Right lung (tissue), 10 donors: ENCODE measurements around the gene MATN4. TPM values are rescaled to one million over a fixed set of nuclear protein-coding genes. Genes with fewer than 3 reads are reported as not detected.
"Not testable (repeated sequence)": the region's sequence is repeated elsewhere in the genome, so short reads cannot be mapped to it uniquely, and the experiment has no call there.

ENCODE experiments used
- DNase-seq, 2 donors: peaks; one replicate each; pipeline ENCODE4 v3.0.0-alpha.2; 2013
- long read RNA-seq, 8 donors: transcript quantifications; one replicate each; lab custom pipeline, GENCODE V29; 2026
- polyA plus RNA-seq, 5 donors: library from polyadenylated mRNA; unstranded; fragments of 120-200 nt; gene quantifications; one replicate each; pipeline versions ENCODE4 v1.2.1 to v1.2.3, GENCODE V29; 2013; ENCODE audit warnings: inconsistent platforms in 1 of 5, low replicate concordance in 1 of 5; ENCODE audit not compliant: insufficient read length in 5 of 5, insufficient read depth in 1 of 5

The MATN4 gene, protein sequence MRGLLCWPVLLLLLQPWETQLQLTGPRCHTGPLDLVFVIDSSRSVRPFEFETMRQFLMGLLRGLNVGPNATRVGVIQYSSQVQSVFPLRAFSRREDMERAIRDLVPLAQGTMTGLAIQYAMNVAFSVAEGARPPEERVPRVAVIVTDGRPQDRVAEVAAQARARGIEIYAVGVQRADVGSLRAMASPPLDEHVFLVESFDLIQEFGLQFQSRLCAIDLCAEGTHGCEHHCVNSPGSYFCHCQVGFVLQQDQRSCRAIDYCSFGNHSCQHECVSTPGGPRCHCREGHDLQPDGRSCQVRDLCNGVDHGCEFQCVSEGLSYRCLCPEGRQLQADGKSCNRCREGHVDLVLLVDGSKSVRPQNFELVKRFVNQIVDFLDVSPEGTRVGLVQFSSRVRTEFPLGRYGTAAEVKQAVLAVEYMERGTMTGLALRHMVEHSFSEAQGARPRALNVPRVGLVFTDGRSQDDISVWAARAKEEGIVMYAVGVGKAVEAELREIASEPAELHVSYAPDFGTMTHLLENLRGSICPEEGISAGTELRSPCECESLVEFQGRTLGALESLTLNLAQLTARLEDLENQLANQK
- under 1 TPM; 0.09 to 0.18 (median 0.14) TPM for polyA plus RNA-seq
- long read RNA-seq, donor 1: 0 reads
- long read RNA-seq, donor 2: 0 reads
- long read RNA-seq, donor 3: 0 reads
- long read RNA-seq, donor 4: 0 reads
- long read RNA-seq, donor 5: 0 reads
- long read RNA-seq, donor 6: 0 reads
- long read RNA-seq, donor 7: 0 reads
- long read RNA-seq, donor 8: 0 reads

DNA sequence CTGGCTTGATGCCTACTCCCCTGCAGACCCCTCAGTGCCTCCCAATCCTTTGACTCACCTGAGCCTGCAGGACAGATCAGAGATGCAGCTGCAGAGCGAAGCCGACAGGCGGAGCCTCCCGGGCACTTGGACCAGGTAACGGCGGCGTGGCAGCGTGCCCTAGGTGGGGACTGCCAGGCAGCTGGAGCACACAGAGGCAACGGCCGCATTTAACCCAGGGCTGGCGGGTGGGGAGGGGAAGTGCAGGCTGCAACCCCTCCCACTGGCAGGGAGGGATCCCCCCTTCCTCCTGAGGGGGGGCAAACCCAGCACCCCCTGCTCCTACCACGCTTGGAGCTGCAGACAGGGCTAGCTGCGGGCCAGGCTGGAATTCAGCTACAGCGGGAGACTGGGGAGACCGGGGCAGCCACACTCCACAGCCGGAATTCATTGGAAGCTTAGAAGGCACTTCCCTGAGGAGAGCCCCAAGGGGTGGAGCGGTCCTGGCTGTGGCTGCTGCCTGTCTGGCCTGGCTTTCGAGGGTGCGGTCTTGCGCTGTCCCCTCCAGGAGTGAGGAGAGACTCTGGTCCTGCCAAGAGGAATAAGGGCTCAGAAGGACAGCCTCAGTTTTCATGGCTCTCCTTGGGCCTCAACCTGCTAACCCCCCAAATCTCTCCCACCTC lies at the start of gene MATN4:
Gene MATN4, minus strand, starts transcription at position 183 of the 662 bp plus-strand sequence. CDS start 2,717 bp downstream, outside the sequence.
- no peak for DNase-seq

DNA sequence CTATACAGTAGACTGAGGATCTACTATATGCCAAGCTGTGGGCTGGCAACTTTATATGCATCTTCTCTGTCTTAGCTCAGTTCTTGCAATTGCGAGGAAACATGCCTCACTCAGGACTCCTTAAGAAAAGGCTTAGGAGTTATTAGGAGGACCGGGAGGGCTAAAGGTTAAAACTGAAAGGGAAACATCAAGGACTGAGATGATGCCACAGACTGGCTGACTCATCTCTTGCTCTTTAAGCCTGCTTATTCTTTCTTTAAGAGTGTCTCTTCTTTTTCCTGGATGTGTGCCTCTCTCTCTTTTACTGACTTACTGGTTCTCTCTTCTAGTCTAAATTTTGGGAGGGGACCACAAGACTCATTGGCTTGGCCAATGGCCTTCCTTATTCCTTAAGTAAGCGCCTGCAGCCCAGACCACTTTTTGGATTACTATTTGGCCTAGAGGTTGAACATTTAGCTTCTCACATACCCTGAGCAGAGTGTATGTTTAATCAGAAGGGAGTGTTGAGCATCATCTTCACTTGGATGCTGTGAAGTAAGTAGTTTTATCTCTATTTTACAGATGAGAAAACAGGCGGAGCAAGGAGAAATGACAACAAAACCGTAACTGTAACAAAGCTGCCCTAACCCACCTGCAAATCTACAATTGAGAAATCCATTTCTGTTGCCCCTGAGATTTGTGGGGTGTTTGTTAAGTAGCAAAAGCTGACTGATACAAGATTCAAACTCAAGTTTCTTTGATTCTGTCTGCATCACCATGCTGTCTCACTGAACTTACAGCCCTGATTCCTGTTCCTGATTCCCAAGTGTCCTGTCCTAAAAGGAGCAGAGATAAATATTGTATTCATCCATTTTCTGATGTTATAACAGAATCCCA lies 47.3 kb upstream of the MATN4 start:
- DNase-seq: no peak

- DNase-seq: no peak
Observed at GRCh38 chr20:45354423-45355208, 46.5 kb upstream of the MATN4 start.

- DNase-seq: no peak
Observed at GRCh38 chr20:45353746-45354145, 45.6 kb upstream of the MATN4 start.

DNA sequence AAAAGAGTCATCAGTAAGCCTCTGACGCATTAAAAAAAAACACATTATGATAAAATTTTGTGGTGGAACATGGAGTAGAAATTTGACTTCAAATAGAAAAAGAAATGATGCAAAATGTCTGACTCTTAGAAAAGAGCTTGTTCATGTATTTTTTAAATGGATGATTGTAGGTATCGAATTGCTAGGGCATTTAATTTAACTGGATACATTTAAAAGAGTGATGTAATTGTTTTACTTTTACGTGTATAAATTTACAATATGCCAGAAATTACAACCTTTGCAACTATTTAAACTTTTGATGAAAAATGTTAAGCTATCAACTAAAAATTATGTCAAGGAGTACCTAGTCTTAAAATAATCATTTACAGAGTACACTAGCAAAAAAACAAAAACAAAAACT lies 44.6 kb upstream of the MATN4 start:
- DNase-seq: no peak

DNA sequence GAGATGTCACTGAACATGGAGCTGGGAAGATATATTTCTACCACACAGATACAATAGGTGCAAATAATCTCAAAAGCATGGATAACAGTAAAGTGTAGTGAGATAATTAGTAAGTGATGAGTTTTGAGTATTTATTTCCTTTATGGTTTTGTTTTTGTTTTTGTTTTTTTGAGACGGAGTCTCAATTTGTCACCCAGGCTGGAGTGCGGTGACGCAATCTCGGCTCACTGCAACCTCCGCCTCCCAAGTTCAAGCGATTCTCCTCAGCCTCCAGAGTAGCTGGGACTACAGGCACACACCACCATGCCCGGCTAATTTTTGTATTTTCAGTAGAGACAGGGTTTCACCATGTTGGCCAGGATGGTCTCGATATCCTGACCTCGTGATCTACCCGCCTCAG lies 42.7 kb upstream of the MATN4 start:
- not testable (repeated sequence) for DNase-seq

DNA sequence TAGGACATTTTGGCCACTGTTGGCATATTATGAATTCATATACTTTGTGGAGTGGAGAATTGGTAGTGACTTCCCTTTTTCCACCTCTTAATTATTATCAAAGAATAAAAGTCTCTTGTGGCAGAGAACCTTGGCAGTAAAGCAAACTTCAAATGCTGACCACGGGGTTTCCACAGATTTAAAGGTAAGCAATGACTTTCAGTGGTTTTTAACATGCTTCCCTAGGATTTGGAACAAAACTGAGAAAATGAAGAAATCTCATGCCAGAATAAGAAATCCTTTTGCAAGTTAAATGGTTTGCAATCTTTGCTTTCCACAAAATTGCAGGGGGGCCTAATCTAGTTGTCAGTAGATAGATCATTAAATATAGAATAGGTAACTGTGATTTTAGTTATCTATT lies 42.1 kb upstream of the MATN4 start:
- DNase-seq: no peak

GRCh38 chr20:45347936-45348778 lies 40.1 kb upstream of the MATN4 start, which contains the start of gene SDC4:
Gene SDC4 (minus strand): TSS chr20:45348424. CDS start chr20:45348384, 40 bp downstream.
- DNase-seq: peak in 1 of 2 donors; percentile 42

GRCh38 chr20:45347297-45347935 lies 39.3 kb upstream of the MATN4 start:
- DNase-seq: no peak

GRCh38 chr20:45346851-45347250 lies 38.8 kb upstream of the MATN4 start:
- no peak for DNase-seq

DNA sequence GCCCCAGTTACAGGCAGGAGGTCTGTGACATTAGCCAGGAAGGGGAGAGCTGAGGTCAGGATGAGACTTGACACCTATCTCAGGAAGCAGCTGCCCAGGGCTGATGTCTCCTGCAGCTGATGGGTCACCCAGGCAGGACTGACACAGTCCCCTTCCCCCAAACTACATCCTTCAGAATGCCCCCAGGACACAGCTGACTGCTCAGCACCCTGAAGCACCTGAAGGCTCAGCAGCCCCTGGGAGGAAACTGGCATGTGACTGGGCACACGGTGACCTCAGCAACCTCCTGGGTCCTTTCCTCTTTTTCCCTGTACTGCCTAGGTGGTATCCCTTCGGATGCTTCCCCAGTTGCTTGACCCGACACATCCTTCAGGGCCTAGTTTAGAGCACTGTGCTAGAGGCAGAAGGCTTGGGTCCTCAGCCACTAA lies 38.2 kb upstream of the MATN4 start:
- DNase-seq: no peak

DNA sequence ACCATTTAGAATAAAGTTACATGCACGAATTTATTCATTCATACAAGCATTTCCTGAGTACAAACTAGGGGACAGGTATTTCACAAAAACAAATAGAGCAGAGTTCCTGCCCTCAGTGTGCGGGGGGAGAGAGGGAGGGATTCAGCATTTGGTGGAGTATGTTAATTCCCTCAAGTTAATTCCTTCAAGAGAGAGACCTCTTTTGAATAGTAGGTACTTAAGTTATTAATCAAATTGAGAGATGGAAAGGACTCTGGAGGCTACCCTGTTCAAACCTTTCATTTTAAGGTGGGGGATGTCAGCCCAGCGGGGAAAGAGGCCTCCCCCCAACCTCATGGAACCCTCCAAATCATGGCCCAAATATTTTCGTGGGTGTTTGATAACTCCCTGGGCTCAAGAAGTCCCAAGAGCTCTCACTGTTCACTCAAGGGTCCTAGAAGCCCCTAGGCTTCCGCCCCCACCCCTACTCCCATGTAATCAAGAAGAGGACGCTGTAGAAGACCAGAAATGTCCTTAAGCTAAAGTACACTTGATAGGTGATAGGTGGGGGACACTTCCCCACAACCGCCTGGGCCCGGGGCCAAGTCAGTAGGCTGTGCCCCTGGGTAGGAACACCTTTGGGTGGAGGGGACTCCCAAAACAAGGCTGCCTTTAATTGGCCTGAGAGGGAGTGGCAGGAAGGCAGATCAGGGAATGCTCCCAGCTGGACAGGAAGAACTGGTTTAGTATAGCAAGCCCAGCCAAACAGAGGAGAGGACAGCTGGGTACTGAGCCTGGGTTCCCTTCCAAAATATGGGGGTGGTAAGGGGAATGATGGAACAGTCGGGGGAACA lies 37.2 kb upstream of the MATN4 start:
- DNase-seq: peak; percentile 65 to 72

- no peak for DNase-seq
Observed at GRCh38 chr20:45344168-45344860, 36.2 kb upstream of the MATN4 start.

DNA sequence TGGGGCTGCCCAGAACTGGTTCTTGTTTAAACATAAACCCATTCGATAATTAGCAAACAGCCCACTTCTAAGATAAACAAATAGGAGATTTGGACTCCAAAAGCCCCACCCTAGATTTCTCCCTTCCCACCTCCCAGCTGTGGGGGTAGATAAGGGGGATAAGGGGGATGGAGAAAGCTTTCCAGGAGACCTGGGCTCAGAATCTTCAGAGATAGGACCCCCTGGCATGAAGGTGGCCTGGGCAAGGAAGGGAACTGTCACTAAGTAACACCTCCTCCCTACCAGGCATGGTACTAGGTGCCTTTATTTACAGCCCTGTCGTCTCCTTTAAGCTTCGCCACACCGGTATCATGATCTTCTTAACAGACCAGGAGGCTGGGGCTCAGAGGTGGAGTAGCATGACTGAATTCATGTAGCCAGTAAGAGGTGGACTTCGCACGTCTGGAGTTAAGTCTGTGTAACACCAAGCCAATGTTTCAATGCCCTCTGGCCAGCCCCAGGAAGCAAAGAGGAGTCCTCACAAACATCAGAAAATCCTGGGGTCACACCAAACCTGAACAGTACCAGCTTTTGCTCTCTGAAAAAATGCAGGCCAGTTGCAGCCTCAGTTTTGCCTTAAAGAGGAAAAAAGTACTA lies 35.6 kb upstream of the MATN4 start:
- DNase-seq: no peak

DNA sequence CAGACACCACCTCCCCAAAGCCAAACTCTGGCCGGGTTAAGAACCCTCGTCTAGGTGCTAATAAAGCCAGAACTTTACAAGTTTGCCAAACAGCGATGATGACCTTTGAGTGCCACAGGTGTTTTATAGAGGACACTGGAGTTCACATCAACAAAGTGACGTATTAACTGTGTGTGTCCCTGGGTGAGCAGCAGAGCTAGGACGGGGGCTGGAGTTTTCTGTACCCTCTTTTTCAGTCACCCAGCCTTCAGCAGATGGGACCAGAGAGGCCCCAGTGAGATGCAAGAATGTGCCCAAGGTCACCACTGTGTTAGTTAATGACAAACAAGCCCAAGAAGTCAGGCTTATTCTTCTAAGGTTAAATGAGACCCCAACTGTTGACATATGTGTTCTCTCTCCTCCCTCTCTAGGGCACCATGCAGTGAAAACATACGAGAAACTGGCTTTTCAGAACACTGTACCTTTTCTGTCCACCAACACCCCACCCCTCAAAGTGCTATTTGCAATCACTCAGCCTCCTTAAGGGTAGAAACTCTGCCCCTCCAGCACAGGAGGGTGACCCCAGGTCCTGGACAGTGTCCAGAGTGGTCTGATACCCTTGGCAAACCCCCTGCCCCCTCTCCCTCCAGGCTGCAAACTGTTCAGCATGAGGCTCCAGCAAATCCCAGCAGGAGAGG lies 34.9 kb upstream of the MATN4 start:
- no peak for DNase-seq
